Loucy (cell line): ENCODE data around the gene CYP2A7.
"Not testable (repeated sequence)": the region's sequence is repeated elsewhere in the genome, so short reads cannot be mapped to it uniquely, and the experiment has no call there.

Experiments used
- EZH2phosphoT487 ChIP-seq: fragments of 200-600 bp; IDR thresholded peaks from 2 replicates; pipeline ENCODE4 v1.6.1; 2018; ENCODE audit warnings: antibody characterized with exemption, mild to moderate bottlenecking, moderate library complexity, borderline replicate concordance
- TF ChIP-seq, protein P1 (sequence below): fragments of 200-600 bp; sonication (generic); conservative IDR thresholded peaks from 2 replicates; pipeline ENCODE4 v1.5.1; 2014; ENCODE audit warnings: mild to moderate bottlenecking, antibody characterized with exemption, low read length

DNA sequence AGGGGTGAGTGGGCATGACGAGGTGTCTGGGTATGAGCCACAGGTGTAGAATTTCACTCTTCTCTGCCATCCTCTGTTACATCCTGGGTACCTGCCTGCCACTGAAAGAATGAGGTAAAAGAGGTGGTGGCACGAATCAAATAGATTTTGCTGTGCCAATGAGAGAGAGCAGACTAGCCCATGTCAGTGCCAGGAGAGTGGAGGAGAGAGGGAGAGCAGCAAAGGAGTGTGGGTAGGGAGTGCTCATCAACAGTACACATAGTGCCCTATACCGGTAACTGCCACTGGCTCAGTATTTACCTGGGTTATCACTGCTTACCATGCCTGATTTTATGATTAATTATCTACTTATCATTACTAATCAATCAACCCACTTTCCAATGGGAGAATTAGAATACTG, 47.9 kb upstream of the CYP2A7 start:
- TF ChIP-seq, protein P1, sequence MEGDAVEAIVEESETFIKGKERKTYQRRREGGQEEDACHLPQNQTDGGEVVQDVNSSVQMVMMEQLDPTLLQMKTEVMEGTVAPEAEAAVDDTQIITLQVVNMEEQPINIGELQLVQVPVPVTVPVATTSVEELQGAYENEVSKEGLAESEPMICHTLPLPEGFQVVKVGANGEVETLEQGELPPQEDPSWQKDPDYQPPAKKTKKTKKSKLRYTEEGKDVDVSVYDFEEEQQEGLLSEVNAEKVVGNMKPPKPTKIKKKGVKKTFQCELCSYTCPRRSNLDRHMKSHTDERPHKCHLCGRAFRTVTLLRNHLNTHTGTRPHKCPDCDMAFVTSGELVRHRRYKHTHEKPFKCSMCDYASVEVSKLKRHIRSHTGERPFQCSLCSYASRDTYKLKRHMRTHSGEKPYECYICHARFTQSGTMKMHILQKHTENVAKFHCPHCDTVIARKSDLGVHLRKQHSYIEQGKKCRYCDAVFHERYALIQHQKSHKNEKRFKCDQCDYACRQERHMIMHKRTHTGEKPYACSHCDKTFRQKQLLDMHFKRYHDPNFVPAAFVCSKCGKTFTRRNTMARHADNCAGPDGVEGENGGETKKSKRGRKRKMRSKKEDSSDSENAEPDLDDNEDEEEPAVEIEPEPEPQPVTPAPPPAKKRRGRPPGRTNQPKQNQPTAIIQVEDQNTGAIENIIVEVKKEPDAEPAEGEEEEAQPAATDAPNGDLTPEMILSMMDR: not testable (repeated sequence)
- not testable (repeated sequence) for TF ChIP-seq EZH2phosphoT487
